NT2/D1 (cell line): ENCODE results near the gene C20orf144.

Experiments used
- SUZ12 ChIP-seq: IDR thresholded peaks from 2 replicates; pipeline ENCODE4 v1.6.1; 2011; ENCODE audit not compliant: insufficient read length, insufficient read depth; ENCODE audit errors: extremely low read depth
- YY1 ChIP-seq: IDR thresholded peaks from 2 replicates; pipeline ENCODE4 v1.6.1; 2011; ENCODE audit not compliant: insufficient read length, insufficient read depth
- ZNF274 ChIP-seq: IDR thresholded peaks from 2 replicates; pipeline ENCODE4 v1.6.1; 2011; ENCODE audit warnings: mild to moderate bottlenecking, low read depth, low read length

- TF ChIP-seq ZNF274 (no peak), YY1 (no peak), SUZ12 (no peak)
Measured at GRCh38 chr20:33709398-33709797, 47.3 kb downstream of the C20orf144 start.
